Skin of body (tissue), 2 donors: ENCODE data around the gene ACOXL. TPM values are rescaled to one million over a fixed set of nuclear protein-coding genes. Genes with fewer than 3 reads are reported as not detected.

Experiments
- DNase-seq: peaks from one replicate; lab custom pipeline; 2025; lab: John Stamatoyannopoulos, UW
- total RNA-seq: library from RNA; depleted of rRNA; stranded (reverse); fragments of >200 nt; gene quantifications from one replicate; pipeline ENCODE4 v1.2.3, GENCODE V29; 2014

The ACOXL gene
- total RNA-seq, 1 donor from 2014 or later: 0.30 TPM

DNA sequence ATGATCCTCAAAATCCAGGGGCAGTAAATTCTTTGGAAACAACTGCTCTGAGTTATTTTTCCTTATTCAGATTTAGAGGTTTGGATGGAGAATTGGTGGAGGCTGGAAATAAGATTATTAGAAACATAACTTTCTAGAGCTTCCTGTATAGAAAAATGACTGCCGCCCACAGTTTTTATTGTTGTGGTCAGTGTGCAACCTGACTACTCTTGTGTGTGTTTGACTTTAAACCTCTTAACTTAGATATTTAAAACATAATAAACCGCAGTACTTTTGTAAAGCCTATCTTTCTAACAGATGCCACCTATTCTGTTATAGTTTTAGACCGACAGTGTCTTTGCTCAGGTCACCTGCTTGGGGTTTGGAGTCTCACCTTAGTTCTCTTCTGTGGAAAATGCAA lies 272.9 kb downstream of the ACOXL start:
- DNase-seq: no peak

DNA sequence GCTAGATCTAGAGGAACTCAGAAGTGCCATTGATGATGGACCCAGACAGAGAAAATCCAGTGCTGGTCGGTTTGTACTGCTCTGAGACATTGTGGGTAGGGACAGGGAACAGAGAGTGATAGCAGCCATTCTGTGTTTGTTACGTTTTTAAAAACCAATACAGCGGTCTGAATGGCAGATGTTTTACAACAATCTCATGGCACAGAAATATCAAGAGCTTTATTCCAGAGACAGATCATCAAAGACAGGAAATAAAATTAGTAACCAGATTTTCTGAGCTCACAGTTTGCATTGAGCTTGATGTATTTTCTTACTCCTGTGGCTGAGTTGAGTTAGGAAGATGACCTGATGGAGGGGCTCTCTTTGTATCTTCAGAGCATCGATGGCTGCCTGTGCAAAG lies 273.4 kb downstream of the ACOXL start:
- no peak for DNase-seq

DNA sequence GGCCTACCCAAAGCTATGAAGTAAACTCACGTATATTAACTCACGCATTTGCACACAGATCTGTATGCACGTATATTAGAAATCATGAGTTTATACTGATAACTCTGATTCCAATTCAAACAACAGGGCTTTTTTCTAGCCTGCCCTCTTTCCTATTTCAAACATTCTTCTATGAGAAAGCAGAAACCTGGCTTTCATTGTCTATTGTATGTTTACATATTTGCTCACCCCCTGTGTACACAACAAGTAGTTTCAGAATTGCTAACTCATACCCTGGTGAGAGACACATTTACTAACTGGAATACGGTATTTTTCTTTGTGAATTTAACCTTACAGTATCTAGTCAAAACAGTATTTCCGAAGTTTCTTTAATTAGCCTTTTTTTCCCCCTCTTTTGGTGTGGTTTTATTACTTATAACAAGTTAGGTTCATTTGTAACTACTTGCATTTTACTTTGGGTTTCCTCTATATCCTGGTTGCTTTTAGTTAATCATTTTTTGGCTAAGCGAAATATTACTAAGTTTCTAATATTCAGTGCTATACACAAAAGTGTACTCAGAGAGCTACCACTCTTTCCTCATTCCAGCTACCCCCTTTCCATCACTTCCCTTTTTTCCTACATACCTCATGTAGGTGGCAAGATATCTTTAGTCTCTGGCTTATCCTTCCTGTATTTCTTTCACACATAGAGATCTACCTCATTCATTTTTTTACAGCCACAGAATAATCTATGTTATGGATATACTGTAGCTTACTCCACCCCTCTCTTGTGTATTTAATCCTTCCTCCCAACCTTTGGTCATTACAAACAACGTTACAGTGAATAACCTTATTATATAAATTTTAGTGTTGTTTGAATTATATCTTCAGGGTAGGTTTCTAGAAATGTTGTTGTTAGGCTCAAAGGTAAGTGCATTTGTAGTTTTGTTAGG lies 275.6 kb downstream of the ACOXL start:
- no peak for DNase-seq

DNA sequence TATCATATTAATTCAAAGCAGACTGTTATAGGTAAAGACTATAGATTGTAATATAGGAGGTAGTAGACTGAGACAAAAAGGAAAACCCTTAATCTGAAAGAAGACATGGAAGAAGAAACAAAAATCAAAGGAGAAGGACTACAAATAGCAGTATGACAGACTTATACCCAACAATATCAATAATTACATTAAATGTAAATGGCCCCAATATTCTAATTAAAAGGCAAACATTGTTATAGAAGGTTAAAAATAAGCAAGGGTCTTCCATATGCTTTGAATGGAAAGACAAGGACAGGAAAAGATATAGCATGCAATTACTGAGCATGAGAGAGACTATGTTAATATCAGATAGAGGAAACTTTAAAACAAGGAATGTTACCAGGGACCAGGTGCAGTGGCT lies 278.8 kb downstream of the ACOXL start:
- no peak for DNase-seq

DNA sequence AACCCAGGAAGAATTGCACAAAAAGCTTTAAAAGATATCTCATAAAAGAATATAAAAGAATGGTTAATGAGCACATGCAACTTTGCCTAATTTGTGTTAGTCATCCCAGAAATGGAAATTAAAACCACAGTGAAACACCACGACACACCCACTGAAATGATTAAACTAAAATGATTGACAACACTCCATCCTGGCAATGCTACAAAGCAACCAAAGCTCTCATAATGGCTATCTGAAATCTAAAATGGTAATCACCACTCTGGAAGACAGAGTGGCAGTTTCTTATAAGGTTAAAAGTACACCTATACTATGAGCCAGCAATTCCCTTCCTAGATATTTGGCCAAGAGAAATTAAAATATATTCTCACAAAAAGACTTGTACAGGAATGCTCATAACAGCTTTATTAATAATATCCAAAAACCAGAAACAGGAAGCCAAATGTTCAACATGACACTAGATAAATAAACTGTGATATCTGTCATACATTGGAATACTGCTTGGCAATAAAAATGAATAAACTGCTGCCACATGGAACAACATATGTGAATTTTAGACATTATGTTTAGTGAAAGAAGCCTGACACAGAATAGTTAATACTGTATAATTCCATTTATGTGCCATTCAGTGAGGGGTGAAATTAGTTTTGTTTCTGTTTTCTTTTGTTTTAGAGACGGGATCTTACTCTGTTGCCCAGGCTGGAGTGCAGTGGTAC lies 283.1 kb downstream of the ACOXL start:
- DNase-seq: peak; percentile 40

DNA sequence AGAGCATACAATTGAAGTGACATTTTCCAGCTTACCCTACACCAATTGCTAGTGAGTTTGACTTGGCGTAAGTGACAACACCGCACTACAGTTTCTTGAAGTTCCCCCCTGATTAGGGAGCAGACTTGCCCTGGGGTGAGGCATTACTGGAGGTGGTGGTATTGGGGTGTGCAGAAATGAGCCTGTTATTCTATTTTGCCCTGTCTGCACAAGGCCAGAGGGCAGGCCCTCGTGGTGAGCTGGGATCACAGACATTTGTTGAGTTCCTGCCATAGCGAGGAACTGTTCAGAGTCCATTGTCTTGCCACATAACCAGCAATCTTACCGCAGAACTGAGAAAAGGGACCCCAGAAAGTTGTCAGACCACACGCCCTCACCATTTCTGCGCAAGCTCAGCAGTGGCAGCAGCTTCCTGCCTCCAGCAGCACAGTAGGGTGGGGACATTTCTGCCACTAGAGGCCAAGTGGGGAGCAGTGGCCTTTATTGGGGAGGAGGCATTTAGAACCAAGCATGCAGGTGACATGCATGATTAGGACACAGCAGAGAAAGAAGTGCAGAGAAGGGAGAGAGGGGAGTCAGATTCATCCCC lies 284.8 kb downstream of the ACOXL start:
- no peak for DNase-seq

DNA sequence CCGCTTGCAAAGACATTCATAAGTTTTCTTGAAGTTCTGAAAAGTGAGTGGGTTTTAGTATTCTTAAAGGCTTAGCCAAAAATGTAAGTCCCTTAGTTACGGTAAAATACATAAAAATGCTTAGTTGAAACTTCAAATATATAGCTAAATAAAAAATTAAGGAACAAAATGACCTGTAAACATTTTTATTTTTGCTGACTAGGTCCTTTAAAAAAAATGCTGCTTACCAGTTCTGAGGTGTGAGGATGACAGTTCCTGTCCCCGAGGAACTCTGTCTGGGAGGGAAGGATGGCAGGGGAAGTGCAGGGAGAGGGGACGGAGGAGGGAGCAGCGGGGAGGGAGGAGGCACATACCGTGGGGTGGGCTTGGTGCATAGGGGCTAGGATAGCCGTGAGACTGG lies 285.5 kb downstream of the ACOXL start:
- no peak for DNase-seq

DNA sequence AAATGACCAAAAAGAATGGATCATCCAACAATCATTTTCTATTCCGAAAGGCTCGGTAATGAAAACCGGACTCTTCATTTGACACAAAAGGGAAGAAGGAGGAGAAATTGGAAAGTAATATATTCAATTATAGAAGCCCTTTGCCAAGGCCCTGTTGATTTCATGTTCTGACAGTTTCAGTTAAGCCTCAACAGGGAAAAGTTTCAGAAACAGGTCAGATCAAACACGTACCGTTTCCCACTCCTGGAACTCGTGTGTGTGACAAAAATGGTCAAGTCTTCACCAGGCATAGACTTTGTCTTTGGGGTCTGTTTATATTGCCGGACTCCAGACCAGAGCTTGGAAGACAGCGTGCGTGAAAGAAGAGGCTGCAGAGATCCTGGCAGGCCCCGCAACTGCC lies 287.0 kb downstream of the ACOXL start:
- DNase-seq: no peak

DNA sequence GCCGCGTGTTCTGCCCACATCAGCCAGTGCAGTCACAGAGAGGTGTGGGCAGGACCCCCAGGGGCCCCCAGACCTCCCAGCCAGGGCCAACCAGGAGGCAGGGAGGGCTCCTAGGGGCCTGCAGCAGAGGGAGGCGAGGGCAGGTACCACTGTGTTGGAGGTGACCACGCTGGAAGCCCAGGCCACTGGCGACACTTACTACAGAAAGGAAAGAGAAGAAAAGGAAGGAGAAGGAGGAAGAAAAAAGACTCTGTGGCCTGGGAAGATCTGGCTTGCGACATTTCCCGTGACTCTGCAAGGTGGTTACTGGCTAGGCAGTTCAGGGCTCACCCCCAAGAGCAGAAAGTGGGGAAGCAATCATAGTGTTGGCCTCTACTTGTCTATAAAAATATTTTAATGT lies 290.3 kb downstream of the ACOXL start:
- DNase-seq: no peak

DNA sequence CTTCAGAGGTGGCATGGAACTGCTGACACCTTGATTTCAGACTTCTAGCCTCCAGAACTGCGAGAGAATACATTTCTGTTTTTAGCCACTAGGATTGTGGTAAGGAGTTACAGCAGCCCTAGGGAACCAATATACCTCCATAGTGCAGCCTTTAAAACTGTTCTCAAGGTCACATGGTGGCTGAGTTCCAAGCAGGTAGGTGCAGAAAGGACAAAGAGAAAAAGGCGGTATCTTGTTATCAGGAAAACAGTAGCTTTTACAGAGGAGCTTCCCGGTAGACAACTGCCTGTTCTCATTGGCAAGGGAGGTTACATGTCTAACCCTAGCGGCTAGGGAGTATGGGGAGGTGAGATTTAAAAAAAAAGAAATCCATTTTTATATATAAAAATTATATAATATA lies 292.1 kb downstream of the ACOXL start:
- DNase-seq: no peak

DNA sequence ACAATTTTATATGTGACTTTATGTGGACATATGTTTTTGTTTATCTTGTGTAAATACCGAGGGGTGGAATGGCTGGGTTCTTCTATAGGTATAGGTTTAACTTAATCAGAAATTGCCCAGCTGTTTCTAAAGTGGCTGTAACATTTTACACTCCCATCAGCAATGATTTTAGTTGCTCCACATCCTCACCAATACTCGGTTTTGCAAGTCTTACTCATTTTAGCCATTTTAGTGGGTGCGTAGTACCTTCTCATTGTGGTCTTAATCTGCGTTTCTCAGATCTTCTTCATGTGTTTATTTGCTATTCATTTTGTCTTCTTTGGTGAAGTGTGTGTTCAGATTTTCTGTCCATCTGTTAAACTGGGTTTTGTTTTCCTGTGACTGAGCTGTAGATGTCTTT lies 292.9 kb downstream of the ACOXL start:
- DNase-seq: no peak

DNA sequence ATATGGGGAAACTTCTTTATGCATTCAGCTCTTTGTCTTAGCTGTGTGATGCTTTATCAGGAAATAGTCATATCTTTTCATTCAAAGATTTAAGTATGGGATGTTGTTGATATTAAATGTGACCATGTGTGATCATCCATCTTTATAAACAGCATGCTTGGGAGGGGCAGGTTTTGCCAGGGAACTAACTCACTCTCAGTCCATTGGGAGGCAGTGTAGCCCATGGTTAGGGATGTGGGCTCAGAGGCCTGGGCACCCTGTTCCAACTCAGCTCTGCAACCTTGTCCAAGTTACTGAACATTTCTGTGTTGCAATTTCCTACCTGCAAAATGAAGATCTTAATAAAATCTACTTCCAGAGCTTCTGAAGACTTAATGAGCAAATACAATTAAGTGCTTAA lies 296.3 kb downstream of the ACOXL start:
- no peak for DNase-seq

DNA sequence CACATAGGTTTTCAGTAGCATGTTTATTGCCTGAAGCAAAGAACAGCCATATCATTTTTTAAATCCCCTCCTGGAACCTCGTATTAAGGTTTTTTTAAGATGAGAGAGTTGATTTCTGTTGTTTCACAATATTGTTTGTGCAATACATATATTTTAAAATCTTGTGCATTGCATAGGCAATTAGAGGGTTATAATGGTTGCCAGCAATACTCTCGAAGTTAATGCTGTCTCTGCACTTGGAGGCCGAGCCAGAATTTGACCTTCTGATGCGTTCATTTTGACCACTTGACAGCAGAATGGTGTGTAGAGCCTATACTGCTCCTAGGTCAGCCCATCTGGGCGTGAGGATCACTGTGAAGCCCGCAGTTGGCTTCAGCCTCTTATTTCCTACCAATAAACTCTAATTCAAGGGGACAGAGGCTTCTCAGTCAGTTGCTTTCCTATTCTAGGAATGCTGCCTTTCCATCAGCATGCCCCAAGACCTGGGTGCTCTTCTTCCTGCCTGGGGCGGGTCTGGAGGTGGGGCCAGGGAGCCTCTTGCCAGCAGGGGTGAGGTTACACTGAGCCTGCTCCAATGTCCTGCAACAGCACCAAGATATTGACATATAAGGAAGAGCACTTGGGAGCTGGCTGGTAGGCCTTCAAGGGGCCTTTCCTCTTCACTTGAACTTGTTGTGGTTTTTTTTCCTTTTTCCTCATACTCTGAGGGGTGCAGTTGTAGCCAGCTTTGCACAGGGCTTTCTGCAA lies 297.0 kb downstream of the ACOXL start:
- DNase-seq: no peak

DNA sequence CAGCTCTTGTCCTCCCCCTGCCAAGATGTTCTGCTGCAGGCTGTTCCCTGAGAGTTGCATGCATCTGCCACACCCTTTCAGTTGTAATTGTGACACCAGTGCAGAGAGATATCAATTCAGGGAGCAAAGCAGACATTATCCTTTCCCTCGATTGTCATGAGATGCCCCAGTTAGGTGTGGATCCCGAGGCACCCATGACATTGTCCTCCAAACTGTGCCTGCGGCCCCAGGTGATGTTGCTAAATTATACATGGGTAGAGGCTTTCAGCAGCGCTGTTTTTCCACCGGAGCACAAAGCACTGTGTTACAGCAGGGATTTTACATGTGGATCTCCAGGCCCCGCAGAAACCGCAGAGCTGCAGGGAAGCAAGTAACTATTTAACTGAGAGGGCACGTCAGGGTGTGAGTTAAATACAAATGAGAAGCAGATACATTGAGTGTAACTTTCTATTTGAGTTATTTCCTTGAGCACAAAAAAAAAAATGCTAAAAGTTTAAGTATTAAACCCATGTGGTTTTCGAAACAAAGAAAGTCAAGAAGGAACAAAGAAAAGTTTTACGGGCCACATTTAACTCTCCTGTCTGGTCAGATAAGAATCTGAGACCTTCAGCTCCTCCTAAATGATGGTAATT lies 298.0 kb downstream of the ACOXL start:
- peak; percentile 20 for DNase-seq

DNA sequence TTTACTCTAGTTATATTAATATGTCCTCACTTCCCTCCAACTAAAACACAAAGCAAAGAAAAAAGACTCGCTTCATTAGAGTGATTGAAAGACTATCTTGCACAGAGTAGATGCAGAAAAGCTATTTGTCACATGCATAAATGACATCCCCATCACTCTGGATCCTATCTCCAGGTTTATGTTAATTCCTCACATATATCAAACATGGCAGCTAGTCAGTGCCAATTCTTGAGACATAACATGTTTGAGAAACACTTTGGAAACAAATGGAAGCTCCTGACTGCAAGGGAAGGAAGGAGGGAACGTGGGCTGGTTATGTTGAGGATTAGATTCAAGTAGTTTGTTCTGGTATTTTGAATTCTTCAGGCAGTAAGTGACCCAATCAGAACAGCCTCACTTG lies 298.6 kb downstream of the ACOXL start:
- DNase-seq: no peak

DNA sequence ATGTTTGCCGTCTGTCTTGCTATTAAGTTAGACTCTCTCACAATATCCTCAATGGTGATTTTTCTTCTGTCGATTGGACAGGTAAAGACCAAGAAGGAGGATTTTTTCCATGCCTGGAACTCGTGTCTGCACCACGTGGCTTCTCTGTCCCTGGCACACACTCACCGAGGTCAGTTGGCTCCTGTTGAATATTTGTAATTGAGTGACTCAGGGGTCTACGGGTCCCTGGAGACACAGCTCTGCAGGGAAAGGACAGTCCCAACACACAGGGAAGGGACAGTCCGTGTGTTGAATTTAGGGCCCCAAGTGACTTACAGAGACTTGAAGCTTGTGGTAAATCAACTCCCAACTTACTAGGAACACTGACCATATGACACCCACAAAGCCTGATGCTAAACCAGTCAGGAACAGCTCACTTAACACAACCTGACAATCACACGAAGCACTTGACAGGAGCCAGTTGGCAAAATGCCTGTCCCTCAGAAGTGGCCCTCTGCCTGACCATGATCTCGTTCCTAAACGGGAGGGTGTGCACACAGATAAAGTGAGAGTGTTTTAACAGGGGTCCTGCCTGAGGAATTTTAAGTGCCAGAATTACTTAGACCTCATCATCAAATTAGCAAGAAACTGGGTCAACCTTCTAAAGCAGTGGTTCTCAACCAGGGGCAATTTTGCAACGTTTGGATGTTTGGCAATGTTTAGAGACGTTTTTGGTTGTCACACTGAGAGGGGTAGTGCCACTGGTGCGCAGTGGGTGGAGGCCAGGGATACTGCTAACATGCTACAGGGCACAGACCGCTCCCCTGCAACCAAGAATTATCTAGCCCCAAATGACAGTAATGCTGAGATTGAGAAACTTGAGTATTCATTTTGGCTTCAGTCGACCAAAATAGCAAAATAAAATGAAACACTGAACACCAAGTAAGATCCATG lies 299.4 kb downstream of the ACOXL start:
- no peak for DNase-seq

DNA sequence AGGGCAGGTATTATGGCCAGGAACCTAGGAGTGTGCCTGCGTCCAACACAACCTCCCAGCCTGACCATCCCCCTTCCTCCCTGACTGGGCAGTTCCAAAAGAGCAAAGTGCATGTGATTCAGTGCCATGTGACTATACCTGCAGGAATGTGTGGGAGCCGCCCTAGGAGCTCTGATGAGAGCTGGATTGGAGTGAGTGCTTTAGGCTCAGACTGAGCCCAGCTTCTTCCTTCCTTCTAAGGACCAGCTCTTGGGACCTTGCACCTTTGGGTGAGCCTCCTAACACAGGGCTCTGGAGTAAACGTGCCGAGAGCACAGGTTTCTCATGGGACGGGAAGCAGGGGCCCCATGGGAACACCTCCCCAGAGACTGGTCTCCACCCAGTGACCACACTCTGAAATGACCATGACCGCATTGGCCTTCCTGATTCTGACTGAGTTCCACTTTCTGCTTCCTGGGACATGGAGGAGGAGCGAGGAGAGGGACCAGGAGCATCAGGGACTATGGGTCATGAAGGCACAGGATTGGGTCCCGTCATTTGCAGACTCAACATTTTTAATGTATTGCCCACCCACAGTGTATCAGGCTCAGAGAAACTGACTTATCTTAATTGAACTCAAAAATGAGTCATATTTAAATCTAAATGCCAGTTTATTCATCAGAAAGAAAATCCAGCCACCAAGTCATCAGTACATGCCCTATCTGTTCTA lies 300.5 kb downstream of the ACOXL start:
- no peak for DNase-seq

DNA sequence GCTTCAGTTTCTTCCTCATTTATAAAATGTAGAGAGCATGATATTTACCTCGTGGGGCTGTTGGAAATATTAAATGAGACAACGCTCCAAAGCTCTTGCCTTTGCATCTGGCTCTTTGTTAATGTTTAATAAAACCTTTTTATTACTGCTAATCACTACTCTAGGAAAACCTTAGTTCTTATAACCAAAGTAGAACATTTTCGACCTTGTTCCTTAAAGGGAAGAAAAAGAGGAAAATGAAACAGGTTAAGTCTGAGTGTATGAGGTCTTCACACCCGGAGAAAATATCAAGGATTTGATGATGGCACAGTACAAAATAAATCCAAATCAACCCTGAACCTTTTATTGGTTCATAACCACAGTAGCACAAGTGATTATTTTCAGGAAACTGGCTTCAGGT lies 301.8 kb downstream of the ACOXL start:
- no peak for DNase-seq

DNA sequence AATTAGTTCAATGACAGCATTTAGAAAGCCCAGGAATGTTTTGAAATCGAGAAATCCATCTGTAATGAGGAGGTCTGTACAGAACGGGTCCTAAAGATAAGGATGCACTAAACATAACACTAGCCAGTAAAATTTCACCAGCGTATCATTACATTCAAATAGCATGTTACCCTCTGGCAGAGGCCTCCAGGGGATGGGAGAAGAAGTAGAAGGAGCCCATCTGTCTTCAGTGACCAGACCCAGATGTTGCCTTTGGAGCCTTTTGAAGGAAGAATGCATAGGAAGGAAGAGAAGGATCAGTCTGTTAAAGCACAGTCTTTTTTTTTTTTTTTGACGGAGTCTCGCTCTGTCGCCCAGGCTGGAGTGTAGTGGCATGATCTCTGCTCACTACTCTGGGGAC lies 302.2 kb downstream of the ACOXL start:
- DNase-seq: no peak
